ENCODE results near the gene TGFBR1. TPM values are rescaled to one million over a fixed set of nuclear protein-coding genes. Genes with fewer than 3 reads are reported as not detected.

Gene TGFBR1
- total RNA-seq, 2 donors from 2014 or later: 74.8 to 75.6 TPM

DNA sequence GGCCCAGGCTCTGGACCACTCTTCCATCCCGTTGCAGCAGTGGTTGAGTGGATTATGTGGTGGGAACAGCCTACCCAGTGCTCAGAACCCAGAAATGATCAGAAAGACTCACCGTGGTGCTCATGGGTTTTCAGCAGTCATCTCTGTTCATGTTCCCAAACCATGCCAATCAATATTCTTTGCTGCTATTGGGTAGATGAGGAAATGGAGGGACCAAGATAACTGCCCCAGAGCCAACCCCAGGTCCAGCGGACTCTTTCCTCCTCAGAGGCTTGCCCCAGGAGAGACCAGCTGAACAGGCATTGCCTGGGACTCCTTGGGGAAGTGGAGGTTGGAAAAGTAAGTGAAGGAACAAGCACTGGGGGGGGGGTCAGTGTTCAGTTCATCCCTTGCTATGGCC lies 78.7 kb downstream of the TGFBR1 start:
- TF ChIP-seq, protein P1, sequence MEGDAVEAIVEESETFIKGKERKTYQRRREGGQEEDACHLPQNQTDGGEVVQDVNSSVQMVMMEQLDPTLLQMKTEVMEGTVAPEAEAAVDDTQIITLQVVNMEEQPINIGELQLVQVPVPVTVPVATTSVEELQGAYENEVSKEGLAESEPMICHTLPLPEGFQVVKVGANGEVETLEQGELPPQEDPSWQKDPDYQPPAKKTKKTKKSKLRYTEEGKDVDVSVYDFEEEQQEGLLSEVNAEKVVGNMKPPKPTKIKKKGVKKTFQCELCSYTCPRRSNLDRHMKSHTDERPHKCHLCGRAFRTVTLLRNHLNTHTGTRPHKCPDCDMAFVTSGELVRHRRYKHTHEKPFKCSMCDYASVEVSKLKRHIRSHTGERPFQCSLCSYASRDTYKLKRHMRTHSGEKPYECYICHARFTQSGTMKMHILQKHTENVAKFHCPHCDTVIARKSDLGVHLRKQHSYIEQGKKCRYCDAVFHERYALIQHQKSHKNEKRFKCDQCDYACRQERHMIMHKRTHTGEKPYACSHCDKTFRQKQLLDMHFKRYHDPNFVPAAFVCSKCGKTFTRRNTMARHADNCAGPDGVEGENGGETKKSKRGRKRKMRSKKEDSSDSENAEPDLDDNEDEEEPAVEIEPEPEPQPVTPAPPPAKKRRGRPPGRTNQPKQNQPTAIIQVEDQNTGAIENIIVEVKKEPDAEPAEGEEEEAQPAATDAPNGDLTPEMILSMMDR (conservative IDR thresholded peaks at IDR 0.05): no peak
- Mint-ChIP-seq H3K27me3 (ENCODE audit: insufficient read depth) (peaks cover 22% of the 10 kb centered on the region), H3K27ac (no peak overlapping the region), H3K4me1 (peaks cover 19% of the 10 kb centered on the region), H3K36me3 (ENCODE audit: low read depth) (no peaks in the 10 kb centered on the region), H3K9me3 (no peaks in the 10 kb centered on the region), H3K4me3 (no peak overlapping the region)
- Histone ChIP-seq H3K9ac (ENCODE audit: extremely low read depth, low read length, poor library complexity, severe bottlenecking) (no peak overlapping the region), H3K4me3 (ENCODE audit: low read length) (no peak overlapping the region), H3K27ac (ENCODE audit: low read depth, low read length) (no peak overlapping the region), H3K4me1 (ENCODE audit: control insufficient read depth, insufficient read depth, low read length) (peaks cover 16% of the 10 kb centered on the region), H3K27me3 (ENCODE audit: control insufficient read depth, insufficient read depth, low read length, poor library complexity, severe bottlenecking) (peaks cover 36% of the 10 kb centered on the region), H3K36me3 (ENCODE audit: control insufficient read depth, insufficient read depth, low read length) (no peaks in the 10 kb centered on the region), H3K9me3 (ENCODE audit: control insufficient read depth, low read length) (no peaks in the 10 kb centered on the region)
- DNase-seq: no peak
- 95% methylated on average over 3 of the region's 3 CpGs; no CpG with 5 or more reads in 1 of the 2 experiments for WGBS, 2 experiments (ENCODE audit: insufficient coverage in 1 of 2, insufficient read length in 1 of 2)

DNA sequence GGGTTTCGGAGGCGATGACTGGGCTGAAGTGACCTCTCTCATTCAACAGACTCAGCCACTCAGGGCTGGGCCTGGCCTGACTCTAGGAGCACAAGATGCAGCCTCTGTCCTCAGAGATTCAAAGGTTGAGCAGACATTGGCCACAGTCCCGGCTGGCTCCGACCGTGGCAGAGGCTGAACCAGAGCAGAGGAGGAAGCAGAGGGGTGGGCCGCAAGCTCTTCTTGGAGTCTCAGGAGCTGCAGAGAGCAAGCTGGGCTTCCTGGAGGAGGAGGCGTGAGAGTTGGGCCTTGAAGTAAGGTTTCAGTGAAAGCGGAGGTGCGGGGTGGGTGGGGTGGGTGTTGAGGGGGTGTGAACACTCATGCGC lies 79.2 kb downstream of the TGFBR1 start:
- TF ChIP-seq, protein P1 (conservative IDR thresholded peaks at IDR 0.05): no peak
- H3K4me3 Mint-ChIP-seq: no peak overlapping the region
- Histone ChIP-seq H3K4me3 (ENCODE audit: low read length) (no peak overlapping the region), H3K27ac (ENCODE audit: low read depth, low read length) (no peak overlapping the region), H3K36me3 (ENCODE audit: control insufficient read depth, insufficient read depth, low read length) (no peaks in the 10 kb centered on the region), H3K9me3 (ENCODE audit: control insufficient read depth, low read length) (no peaks in the 10 kb centered on the region), H3K27me3 (ENCODE audit: control insufficient read depth, insufficient read depth, low read length, poor library complexity, severe bottlenecking) (peaks cover 33% of the 10 kb centered on the region), H3K9ac (ENCODE audit: extremely low read depth, low read length, poor library complexity, severe bottlenecking) (no peak overlapping the region), H3K4me1 (ENCODE audit: control insufficient read depth, insufficient read depth, low read length) (peaks cover 16% of the 10 kb centered on the region)
- WGBS, 2 experiments (ENCODE audit: insufficient coverage in 1 of 2, insufficient read length in 1 of 2): 84 to 85% methylated on average over 4 to 10 of the region's 10 CpGs
- H3K9me3 Mint-ChIP-seq: no peaks in the 10 kb centered on the region
- H3K27me3 Mint-ChIP-seq (ENCODE audit: insufficient read depth): peaks cover 23% of the 10 kb centered on the region
- peak; percentile 62 for DNase-seq
- H3K27ac Mint-ChIP-seq: peak overlapping the region; percentile 37
- H3K36me3 Mint-ChIP-seq (ENCODE audit: low read depth): no peaks in the 10 kb centered on the region
- H3K4me1 Mint-ChIP-seq: peaks cover 19% of the 10 kb centered on the region

DNA sequence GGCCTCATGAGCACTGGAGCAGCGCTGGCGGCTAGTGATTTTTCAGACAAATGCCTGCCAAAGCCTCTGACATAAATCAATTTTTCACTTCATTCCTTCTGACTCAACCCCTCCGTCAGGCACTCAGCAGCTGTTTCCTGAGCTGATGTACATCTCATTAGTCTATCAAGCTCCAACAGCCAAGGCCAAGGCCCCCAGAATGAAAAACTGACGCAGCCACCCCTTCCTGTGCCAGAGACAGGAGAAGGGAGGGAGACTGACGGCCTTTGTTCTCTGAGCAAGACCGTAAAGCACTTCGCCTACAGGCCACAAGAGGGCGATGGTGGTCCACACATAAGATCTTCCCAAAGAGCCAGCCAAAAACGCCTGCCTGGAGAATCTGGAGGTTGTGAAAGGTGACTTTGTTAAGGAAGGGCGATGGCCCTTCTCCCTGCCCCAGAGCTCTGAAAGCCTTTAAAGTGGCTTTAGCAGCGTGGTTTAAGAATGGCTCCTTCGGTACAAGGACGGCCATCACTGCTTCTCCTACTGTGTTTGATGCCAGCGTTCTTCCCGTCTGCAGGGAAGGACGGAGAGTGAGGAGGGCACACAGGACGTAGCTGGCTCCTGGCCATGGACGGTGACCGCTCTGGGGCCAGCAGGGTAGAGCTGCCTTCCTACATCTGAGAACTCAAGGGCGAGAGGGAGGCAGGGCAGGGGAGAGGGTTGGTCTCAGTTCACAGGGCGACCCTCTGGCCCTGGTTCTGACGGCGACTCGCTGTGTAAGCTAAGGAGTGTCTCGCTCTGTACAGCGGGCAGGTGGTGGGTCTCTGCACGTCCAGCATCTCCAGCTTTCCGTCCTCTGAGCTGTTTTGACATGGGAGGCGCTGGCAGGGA lies 79.8 kb downstream of the TGFBR1 start:
- Histone ChIP-seq H3K9me3 (ENCODE audit: control insufficient read depth, low read length) (no peaks in the 10 kb centered on the region), H3K27ac (ENCODE audit: low read depth, low read length) (peak overlapping the region; percentile 27), H3K4me3 (ENCODE audit: low read length) (no peak overlapping the region), H3K36me3 (ENCODE audit: control insufficient read depth, insufficient read depth, low read length) (no peaks in the 10 kb centered on the region), H3K9ac (ENCODE audit: extremely low read depth, low read length, poor library complexity, severe bottlenecking) (no peak overlapping the region), H3K4me1 (ENCODE audit: control insufficient read depth, insufficient read depth, low read length) (peaks cover 16% of the 10 kb centered on the region), H3K27me3 (ENCODE audit: control insufficient read depth, insufficient read depth, low read length, poor library complexity, severe bottlenecking) (peaks cover 26% of the 10 kb centered on the region)
- H3K36me3 Mint-ChIP-seq (ENCODE audit: low read depth): no peaks in the 10 kb centered on the region
- H3K9me3 Mint-ChIP-seq: no peaks in the 10 kb centered on the region
- H3K27ac Mint-ChIP-seq: peak overlapping the region; percentile 69
- no peak overlapping the region for H3K4me3 Mint-ChIP-seq
- peaks cover 23% of the 10 kb centered on the region for H3K27me3 Mint-ChIP-seq (ENCODE audit: insufficient read depth)
- WGBS, 2 experiments (ENCODE audit: insufficient coverage in 1 of 2, insufficient read length in 1 of 2): 64 to 65% methylated on average over 28 to 29 of the region's 29 CpGs
- H3K4me1 Mint-ChIP-seq: peaks cover 19% of the 10 kb centered on the region
- TF ChIP-seq, protein P1 (conservative IDR thresholded peaks at IDR 0.05): peak; percentile 95
- peak; percentile 96 for DNase-seq

Data from endodermal cell (in vitro differentiated cells).